COLO829 (cell line): ENCODE data around the gene NDUFAF3.

Source experiments
- DNase-seq: peaks from one replicate; pipeline ENCODE4 v3.0.0; 2012; ENCODE audit warnings: low spot score

The NDUFAF3 gene

GRCh38 chr3:49017971-49018706, 3.8 kb upstream of the NDUFAF3 start, which contains the start of gene DALRD3:
TSS of gene DALRD3 (minus strand) at chr3:49018580. CDS start at chr3:49018564, 16 bp downstream.
- no peak for DNase-seq

DNA sequence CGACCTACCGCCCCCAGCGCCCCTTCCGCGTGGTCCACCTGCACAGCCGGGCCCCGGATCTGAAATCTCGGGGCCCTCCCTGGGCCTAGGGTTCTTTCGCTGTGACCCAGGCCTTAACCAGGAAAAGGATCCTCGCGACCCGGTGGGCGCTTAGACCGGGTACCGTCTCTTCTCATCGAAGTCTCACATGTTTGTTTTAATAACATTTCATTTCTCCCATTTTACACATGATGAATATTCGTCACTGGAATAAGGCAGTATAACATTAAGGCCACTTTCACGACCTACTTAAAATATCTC, 3.3 kb upstream of the NDUFAF3 start:
- no peak for DNase-seq

DNA sequence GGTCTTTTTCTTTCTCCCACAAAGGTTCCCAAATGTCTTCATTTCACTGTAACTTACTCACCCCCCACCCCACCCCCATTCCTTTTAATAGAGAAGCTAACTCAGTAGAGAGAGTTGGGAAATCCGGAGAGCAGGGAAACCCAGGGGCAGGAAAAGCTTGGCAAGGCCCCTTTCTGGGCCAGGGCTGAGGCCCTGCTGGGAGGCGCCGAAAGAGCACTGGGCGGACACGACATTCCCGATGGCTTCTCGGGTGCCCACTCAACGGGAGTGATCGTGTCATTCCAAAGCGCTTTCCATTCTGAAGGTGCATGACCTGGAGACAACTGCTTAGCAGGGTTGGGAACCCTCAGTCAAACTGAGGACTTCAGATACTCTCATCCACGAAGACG, 2.0 kb upstream of the NDUFAF3 start:
- no peak for DNase-seq

DNA sequence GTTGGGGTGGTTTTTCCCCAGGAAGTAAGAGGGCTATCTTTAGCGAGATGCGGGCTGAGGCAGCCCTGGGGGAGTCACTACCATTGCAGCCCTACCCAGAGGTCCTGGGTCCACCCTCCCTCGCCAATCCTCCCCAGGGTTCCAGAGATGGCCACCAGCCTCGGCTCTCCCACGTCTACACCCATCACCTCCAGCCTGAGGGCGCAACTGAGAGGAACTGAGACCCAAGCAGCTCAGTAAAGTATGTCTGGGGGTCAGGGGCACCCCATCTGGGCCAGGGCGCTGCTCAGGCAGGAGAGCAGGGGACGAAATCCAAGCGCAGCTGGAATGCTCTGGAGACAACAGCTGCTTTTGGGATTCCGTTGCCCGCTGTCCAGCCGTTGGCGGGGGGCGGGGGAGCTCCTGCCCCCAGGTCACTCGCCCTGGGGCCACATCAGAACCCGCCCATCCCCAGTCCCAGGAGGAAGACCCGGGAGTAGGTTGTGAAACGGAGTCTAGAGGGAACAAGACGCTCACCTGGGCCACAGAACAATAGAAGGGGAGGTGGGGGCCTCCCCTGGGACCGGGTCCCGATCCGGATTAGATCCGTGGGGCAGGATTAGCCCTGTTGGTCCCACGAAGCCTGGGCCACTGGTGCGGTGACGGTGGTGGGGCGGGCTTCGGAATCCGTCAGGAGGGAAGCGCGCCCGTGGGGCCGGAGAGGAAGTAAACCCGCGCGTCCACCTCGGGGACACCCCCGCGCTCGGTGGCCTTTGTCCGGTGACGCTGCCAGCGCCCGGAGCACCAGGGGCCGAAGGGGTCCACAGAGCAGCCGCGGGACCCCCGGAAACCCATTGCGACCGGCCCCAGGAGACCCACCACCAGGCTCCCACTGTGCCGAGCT, 1.4 kb upstream of the NDUFAF3 start:
- DNase-seq = no peak

DNA sequence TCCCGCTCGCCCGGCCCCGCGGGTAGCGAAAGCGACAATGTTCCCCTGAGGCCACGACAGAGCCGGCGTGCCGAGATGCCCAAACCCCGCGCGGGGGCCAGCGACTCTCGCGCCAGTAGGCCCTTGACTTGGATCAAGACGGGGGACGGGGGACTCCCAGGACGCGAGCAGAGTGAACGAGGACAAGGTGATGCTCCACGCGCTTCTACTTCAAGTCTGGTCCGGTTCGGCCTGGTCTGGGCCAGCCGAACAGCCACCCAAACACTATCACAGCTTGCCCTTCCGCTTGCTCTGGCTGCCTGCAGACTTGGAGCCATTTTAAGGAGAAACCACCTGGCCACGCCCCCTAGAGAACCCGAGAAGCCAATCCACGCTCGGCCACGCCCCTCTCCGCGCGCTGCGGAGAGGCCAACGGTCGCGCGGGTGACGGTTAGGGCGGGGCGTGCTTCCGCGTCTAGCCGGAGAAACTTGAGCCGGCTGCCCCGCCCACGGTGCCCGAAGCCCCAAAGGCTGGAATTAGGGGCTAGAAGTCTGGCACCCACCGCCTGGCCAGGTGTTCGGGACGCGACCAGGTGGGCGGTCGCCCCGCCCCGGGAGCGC, 608 bp upstream of the NDUFAF3 start:
- peak; percentile 97 for DNase-seq

- DNase-seq = no peak
Observed at GRCh38 chr3:49022688-49023171, 809 bp downstream of the NDUFAF3 start.

DNA sequence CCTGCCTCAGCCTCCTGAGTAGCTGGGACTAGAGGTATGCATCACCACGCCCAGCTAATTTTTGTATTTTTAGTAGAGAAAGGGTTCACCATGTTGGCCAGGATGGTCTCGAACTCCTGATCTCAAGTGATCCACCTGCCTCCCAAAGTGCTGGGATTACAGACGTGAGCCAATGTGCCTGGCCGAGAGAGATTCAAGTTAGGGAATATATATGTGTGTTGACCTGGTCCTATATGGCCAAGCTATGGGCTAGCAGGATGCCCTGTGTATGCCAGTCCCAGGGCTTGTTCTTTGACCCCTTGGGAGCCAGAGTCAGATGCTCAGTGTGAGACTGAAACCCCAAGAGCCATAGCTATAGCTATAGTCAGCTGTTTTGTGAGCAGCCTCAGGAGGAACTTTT, 1.9 kb downstream of the NDUFAF3 start:
- DNase-seq = no peak

- DNase-seq = no peak
Observed at GRCh38 chr3:49024449-49024848, 2.5 kb downstream of the NDUFAF3 start.

GRCh38 chr3:49025005-49025792, 3.3 kb downstream of the NDUFAF3 start:
- no peak for DNase-seq

DNA sequence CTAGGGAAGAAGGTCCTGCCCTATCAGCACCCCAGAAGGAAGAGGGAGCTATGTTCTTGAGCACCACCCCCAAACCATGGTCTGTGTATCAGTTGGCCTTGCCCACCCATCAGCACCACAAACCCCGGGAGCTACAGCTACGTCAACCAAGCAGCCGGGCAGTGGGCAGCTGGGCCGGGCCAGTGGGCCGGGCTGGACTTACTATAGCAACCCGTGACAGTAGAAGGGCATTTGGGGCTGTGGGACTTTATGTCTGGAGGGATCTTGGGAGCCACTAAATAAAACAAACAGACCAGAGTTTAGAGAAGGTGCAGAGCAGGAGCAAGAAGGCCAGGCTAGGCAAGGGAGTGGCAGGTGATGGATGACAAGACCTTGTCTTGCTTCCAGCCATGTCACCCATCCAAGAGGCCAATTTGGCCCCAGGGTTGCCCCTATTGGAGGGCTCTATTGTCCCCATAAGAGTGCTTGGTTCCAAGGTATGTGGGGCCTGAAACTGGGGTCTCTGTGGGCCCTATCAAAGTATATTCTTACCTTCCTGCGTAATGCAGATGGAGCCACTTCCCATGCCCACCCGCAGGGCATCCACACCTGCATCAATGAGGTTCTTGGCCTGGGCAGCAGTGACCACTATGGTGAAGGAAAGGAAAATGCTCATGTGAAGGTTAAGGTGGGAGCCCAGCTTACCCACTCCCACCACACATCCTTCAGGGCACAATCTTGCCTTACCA, 4.0 kb downstream of the NDUFAF3 start:
- no peak for DNase-seq

DNA sequence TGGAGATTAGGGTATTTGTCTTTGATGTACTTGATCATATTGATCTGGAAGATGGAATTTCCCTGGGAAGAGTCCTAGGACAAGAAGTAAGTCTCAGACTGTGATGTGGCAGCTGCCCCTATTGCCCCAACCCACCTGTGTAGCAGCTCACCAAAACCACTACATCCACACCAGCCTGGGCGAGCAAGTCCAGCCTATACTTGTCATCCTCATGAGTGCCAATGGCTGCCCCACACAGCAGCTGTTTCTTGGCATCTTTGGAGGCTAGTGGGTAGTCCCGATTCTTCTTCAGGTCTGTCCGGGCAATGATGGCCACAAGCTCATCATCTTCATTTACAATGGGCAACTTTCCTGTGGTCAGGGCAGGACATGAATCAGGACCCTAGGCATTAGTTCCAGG, 4.6 kb downstream of the NDUFAF3 start:
- no peak for DNase-seq

GRCh38 chr3:49027634-49028033, 5.7 kb downstream of the NDUFAF3 start:
- no peak for DNase-seq

- no peak for DNase-seq
Observed at GRCh38 chr3:49028298-49028672, 6.4 kb downstream of the NDUFAF3 start.

GRCh38 chr3:49028673-49029562, 7.0 kb downstream of the NDUFAF3 start, which contains the start of gene IMPDH2:
TSS of gene IMPDH2 (minus strand) at chr3:49029398. CDS start at chr3:49029350, 48 bp downstream.
- DNase-seq = peak; percentile 89

GRCh38 chr3:49029563-49029884, 7.6 kb downstream of the NDUFAF3 start:
- no peak for DNase-seq

- DNase-seq = no peak
Observed at GRCh38 chr3:49030321-49030720, 8.4 kb downstream of the NDUFAF3 start.

GRCh38 chr3:49032646-49033304, 10.9 kb downstream of the NDUFAF3 start:
- no peak for DNase-seq

DNA sequence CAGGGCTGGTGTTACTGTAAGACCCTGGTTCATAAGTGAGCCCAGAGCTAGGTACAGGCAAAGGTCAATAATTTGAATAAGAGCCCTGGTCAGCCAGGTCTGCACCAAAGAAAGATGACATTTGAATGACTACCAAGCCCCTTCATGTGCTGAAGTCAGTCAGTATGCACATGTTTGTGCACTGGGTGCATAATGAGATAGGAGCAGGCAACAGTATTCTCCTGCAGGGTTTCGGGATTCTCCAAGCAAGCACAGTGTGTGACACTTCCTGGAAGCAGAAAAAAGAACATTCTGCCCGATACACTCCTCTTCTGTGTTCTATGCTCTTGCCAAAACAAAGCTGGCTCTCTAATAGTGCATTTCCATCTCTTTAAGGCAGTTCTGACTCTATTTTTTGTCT, 12.7 kb downstream of the NDUFAF3 start:
- DNase-seq = no peak

DNA sequence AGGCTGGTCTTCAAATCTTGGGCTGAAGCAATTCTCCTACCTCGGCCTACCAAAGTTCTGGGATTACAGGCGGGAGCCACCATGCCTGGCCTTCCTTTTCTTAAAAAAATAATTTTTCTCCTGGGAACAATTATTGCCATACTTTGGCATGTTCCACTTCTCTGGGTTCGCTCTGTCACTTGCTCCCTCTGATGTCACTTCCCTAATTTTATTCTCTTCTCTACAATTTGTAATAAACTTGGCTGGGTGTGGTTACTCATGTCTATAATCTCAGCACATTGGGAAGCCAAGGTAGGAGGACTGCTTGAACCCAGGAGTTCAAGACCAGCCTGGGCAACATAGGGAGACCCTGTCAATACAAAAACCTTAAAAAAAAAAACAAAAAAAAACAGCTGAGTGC, 13.4 kb downstream of the NDUFAF3 start:
- DNase-seq = no peak

DNA sequence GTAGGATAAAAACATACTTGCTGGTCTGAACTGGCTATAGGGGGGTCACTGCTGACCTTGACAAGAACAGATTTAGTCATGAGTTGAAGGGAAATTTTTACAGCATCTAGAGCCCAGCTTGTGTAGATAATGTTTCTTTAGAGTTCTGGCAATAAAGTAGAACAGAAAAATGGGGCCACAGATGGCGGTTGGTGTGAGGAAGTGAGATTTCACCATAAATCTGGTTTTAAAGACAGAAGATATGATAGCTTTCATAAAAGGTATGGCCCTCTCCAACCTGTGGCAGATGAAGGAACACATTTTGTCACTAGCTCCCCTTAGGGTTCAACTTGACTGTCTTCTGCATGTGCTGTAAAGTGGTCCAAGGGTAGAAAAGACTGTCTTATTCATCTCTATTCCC, 31.6 kb downstream of the NDUFAF3 start:
- DNase-seq = no peak
